GM21619 (cell line): Measurements from ENCODE around the gene GGCX.

Experiments used
- ATAC-seq: cut with Tn5 transposase; IDR thresholded peaks from one replicate; pipeline ENCODE4 v1.9.1; 2021; ENCODE audit not compliant: unreplicated experiment

Gene GGCX

DNA sequence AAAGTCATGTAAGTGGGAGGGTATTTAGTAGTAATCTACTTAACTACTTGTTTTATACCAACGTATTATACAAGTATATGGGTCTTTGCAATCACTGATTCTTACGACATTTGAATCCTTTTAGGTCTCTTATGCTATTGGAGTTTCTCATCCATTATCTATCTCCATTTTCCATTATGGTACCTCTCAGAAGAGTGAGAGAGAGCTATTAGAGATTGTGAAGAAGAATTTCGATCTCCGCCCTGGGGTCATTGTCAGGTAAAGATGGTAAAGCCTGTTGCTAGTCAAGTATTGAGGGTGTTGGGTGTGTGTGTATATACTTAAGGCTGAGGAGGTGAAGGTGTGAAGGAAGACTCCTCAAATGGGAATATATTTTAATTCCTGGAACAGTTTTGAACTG lies 18.5 kb downstream of the GGCX start:
- ATAC-seq = no peak

DNA sequence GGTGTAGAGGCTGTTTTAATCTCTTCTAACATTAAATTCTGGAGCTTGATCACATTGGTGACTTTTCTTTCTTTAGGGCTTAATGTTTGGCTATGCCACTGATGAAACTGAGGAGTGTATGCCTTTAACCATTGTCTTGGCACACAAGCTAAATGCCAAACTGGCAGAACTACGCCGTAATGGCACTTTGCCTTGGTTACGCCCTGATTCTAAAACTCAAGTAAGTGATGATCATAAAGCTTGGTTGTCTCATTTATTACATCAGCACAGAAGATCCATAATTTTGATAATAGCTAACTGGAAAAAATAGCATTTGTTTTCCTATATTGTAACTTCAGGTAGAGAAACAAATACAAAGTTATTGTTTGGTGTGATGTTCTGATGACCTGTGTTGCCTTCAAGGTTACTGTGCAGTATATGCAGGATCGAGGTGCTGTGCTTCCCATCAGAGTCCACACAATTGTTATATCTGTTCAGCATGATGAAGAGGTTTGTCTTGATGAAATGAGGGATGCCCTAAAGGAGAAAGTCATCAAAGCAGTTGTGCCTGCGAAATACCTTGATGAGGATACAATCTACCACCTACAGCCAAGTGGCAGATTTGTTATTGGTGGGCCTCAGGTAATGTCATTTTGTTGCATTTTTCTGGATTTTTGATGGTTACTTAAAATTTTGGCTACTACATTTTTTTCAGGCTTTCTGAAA lies 19.4 kb downstream of the GGCX start:
- ATAC-seq = no peak

DNA sequence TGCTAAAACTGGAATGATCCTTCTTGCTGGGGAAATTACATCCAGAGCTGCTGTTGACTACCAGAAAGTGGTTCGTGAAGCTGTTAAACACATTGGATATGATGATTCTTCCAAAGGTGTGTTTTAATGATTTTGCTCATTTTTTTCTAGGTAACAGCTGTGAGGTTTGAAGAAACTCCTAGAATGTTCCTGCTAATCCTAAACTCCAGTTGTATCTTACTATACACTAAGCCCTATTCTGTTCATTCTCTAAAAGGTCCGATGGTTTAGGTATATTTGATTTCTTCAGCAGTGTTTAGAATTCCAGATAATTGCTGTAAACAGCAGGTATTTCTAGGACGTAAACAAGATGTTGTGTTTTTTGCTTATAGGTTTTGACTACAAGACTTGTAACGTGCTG lies 20.0 kb downstream of the GGCX start:
- ATAC-seq = no peak

DNA sequence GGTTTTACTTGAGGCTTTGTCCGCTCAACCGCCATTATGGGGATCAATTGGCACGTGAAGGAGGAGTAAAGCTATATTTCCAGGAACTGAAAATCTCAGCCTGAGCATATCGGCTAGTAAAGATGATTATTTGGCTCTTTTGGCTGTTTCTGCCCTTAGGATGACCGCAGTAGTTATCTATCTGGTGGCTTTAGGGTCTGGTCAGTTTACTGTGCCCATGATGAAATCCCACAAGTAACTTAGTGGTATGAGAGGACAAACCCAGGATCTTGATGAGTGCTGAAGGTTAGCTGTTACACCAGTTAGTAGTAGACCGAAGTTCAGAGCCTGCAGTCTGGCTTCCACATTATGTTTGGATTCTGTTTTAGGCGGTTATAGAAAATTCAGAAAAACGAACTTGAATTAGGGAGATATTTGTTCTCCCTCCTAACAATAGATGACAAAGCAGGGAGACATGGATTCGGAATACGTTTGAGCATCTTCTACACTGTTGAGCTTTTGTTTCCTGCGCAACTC lies 21.1 kb downstream of the GGCX start:
- ATAC-seq = no peak

DNA sequence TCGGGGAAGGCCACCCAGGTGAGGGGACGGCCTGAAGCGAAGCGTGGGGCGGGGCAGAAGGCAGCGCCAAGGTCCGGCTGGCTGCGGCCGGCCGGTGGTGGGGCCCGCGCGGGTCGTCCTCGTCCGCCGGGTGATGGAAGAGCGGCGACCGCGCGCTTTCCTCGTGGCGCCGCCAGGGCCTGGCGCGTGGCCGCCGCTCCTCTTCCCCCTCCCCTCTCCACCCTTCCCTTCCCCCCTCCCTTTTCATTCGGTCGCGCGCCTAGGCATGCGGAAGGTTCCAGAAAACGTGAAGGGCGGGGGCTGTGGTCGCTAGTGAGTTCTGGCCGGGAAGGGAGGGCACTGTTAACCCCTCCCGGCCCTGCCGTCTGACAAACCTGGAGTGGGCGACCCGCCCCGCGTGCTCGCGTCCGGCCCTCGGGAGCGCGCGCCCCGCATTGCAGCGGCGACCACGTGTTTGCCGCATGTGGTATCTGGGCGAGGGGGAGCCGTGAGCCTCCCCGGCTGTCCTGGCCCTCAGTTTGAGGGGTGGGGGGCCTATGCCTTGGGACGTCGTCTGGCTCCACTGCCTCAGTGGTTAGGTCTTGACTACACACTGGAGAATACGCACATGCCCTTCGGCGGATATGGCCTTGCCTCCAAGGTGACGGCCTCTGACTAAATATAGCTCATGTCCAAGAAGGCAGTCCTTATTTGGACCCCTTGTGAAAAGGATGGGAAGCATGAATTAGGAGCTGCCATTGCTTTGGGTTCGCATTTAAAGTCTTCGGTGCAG lies 21.7 kb downstream of the GGCX start:
- ATAC-seq = peak; percentile 22

DNA sequence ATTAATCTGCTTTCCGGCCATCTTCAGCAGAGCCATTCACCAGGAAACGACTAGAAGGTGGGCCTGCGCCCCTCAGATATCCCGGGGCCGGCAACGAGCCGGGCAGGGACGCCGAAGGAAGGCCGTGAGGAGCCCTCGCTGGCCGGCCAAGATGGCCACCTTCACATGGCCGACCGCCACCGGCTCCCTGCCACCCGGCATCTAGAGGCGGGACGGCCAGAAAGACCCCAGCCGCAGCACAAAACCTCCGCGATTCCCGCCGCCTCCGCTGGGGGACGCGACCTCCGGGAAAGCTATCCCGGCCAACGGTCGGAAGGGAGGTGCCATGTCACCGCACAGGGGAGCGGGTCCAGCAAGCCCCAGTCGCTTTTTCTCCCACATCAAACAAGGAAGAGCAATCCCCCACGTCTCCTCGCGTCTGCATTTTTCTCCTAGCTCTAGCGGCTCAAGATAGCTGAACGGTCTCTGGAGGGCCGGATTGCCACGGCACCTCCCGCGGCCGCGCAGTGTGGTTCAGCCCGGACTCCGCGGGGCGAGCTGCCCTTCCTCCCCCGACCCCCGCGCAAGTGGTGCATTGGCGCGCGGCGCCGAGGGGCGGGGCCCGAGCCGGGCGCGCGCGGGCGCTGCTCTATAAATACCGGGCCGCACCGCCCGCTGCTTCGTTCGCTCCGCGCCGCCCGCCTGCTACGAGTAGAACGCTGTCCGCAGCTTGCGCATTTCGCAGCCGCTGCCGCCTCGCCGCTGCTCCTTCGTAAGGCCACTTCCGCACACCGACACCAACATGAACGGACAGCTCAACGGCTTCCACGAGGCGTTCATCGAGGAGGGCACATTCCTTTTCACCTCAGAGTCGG lies 22.6 kb downstream of the GGCX start, which contains the start of gene MAT2A:
Gene MAT2A, plus strand, starts transcription at position 662 of the 854 bp plus-strand sequence. Its CDS starts 120 bp downstream, at position 782.
- peak; percentile 69 for ATAC-seq

DNA sequence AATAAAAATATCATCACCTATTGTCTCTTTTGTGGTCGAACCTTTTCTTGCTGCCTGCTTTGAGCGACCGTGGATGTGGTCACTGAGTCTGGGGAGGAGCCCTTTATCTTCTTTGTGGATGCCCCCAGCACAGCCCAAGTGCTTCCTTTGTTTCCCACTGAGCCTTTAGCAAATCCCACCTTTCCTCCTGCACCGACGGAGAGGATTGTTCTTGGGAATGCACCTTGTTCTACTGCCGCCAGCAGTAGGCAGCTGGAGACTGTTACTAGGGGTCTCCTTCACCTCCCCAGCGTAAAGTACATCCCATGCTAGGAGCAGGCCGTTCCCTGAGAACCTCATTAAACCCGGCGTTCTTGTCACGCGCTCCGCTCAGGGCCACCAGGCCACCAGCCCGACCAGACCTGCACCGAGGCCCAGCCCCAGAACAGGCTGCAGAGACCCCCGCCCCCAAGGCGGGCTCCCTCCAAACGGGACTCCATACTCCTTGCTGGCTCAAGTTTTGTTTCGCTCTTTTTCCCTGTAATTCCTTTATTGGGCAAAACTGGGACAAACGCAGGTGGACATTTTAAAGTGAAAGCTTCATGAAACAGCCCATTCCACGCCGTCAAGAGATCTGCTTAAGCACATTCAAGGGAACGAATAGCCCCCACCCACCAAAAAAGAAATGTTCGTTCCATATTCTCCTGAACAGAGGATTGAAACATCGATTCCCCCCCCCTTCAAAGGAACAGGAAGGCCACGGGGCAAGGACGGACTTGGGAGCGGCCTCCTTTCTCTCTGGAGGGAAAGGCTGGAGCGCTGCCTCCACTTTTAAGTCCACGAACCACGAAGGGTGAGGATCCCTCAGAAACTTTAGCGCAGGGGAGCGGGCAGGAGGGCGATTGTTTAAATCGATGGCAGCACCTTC lies 23.4 kb downstream of the GGCX start:
- ATAC-seq = no peak

DNA sequence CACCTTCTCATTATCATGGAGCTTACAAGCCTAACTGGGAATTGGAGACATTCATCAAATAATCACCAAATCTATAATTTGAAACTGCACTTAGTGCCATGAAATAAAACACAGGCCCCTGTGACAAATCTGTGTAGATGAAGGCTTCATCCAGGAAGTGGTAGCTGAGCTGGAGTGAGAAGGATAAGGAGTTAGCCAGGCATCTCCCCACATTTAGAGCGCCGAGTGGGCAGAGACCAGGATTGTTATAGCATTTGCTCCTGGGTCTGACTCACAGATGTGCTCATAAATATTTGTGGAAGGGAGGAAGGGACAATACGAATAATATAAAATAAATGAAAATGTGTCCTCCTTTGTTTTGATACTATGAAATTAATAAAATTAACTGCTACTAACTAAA lies 24.8 kb downstream of the GGCX start:
- ATAC-seq = no peak

DNA sequence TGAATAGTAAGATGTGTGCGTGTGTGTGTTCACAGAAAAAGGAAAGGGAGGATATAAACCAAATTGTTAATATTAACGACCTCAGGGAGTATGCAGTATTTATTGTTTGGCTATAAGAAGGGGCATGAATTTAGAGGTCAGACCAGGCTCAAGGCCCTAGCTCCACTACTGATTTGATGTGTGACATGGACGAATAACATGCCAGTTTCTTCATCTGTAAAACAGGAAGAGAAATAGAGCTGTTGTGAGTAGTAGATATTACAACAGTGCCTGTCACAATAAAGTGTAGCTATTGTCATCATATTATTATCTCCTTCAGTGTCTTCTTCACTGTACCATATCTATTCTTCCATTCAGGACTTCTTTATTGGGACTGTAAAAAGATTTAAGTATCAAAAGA lies 26.4 kb downstream of the GGCX start:
- no peak for ATAC-seq

DNA sequence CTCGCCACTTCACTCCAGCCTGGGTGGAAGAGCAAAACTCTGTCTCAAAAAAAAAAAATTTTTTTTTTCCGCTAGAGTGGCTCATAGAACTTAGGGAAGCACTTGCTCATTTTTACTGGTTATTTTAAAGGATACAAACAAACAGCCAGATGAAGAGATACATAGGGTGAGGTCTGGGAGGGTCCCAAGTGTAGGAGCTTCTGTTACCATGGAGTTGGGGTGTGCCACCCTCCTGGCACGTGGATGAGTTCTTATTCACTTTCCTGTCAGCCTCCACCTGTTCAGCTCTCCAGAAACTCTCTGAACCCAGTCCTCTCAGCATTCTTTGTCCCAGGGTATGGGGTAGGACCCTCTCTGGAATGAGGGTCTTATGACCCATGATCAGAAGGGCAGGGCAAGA lies 27.2 kb downstream of the GGCX start:
- ATAC-seq = no peak

DNA sequence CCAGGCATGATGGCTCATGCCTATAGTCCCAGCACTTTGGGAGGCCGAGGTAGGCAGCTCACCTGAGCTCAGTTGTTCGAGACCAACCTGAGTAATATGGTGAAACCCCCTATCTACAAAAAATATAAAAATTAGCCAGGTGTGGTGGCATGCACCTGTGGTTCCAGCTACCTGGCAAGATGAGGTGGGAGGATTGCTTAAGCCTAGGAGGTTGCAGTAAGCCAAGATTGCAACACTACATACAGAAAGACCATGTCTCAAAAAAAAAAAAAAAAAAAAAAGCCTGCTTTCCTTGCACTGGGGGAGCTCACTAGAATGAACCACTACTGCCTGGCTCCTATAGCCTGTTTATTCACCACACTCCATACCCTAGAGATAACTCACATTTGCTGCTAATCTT lies 29.7 kb downstream of the GGCX start:
- ATAC-seq = no peak

DNA sequence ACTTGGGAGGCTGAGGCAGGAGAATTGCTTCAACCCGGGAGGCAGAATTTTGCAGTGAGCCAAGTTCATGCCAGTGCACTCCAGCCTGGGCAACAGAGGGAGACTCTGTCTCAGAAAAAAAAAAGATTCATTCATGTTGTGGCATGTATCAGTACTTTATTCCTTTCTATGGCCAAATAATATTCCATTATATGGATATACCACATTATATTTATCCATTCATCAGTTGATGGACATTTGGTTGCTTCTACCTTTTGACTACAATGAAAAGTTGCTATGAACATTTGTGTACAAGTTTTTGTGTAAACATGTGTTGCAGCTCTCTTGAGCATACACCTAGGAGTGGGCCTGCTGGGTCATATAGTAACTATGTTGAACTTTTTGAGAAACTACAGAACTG lies 31.5 kb downstream of the GGCX start:
- ATAC-seq = no peak

DNA sequence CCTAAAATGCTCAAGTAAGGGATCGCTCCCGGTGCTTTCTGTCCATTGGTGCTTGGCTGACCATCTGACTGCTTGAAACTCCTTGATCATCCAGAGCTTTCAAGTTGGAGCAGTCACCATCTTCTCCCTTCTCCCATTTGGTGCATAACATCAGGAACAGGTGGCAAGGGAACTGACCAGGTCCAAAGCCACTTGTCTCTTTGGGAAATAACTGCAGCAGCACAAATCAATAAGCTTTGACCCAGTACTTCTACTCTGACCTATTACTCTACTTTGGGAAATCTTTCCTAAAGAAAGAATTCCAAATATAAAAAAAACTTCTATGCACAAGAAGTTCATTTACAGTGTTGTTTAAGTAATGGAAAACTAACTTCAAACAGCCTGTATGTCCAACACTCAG lies 32.9 kb downstream of the GGCX start:
- no peak for ATAC-seq

DNA sequence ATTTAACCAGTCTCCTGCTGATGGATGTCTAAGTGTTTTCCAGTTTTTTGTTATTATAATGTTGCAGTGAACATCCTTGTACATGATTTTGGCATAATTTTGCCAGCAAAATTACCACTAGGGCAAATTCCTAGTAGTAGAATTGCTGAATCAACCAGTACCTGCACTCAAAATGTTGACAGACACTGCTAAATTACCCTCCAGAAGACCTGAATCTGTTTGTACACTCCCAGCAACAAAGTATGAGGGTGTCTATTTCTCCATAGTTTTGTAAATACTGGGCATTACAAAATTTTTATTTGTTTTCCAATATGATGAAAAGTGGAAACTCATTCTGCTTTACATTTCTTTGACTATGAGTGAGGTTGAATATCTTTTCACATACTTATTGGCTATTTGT lies 33.5 kb downstream of the GGCX start:
- ATAC-seq = no peak

DNA sequence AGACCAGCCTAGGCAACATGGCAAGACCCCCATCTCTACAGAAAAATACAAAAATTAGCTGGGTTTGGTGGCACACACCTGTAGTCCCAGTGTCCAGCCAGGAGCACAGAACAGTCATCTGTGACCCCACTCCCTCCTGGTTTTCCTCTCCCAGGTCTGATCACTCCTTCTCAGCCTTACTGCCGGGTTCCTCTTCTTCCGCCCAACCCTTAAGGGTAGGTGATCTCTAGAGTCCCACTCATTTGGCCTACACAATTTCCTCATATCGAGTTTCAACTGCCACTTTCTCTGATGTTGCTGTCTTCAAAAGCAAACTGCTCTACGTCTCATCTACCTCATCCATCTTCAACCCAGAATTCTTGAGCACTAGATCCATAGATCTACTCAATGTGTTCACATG lies 35.7 kb downstream of the GGCX start:
- no peak for ATAC-seq

DNA sequence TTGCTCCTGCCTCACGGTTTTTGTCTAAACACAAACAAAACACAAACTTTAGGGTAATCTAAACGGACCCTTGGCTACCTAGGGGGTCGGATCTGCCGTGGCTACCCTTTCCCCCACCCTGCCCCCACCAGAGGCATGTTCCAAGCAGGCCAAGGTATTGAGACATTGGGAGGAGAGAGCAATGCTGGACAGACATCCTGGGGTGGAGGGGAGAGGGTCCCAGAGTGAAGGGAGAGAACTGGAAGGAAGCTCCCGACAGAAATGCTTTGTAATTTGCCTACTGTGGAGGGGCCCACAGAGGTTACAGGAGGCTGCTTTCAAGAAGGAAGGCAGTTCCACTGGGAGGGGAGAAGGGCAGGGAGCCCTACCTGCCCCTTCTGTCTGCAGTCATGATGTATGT lies 36.3 kb downstream of the GGCX start:
- no peak for ATAC-seq

DNA sequence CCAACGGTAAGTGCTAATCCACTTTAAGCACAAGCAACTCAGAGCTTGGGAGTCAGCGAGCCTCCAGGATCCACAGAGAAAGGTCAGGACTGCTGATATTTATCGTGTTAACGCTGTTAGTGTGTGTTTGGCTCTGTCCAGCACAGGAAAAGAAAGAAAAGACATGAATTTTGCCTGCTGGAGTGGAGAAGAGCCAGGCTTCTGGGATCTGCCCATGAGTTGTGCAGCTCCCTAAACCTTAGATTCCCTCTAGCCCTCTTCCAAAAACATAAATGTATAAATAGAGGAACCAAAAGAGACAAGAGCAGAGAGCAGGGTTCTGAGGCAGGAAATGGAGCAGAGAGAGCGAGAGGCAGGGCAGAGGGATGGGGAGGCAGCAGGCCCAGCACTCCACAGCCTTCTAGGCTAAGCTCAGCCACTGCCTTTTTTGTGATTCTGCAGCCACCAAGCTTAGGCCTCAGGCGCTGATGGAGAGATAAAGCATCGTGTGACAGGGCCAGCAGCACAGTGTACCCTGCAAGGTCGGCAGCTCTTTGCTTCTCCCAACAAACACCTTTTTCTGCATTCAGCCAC lies 36.9 kb downstream of the GGCX start:
- no peak for ATAC-seq

DNA sequence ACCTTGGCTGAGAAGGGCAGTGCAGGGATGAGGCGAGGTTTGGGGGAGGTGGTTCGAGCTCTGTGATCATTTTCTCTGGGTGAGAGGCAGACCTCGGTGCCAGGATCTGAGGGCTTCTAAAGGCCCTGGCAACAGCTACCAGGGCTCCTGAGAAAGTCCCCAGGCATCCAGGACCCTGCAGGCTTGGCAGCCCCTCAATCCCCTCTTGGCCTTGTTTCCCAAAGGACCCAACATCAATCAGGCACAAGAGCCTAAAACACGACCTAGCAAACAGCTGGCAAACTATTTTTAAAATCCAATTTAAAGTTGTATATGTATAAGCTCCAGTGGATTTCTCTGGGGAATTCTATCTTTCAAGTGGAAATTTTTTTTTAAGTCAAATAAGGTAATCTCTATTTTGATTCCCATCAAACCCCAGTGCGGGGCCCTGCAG lies 37.4 kb downstream of the GGCX start:
- ATAC-seq = no peak

DNA sequence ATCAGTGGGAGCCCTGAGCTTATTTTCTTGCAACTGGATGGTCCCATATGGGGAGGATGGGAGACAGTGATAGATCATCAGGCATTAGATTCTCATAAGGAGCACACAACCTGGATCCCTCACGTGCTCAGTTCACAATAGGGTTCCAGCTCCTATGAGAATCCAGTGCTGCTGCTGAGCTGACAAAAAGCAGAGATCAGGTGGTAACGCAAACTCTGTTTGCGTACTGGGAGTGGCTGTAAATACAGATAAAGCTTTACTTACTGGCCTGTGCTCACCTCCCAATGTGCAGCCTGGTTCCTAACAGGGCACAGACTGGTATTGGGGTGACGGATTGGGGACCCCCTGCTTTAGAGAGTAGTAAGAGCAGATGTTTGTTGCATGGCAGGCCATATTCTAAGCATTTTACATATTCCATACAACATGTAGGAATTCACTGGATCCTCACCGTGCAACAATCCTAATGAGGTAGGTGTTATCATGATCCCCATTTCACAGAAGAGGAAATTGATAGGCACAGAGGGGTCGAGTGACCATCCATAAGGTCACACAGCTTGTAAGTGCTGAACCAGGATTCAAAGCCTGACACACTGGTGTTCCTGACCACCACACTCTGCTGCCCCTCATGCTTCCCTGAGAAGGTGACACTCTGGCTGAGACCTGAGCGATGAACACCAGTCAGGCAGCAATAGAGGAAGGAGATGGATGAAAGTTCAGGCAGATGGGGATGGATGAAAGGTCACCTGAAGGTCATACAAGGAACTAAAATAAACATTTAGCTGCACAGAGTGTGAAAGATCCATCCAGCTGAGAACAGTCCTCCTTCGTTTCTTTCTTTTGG lies 38.0 kb downstream of the GGCX start:
- ATAC-seq = no peak
